Stromal cell of bone marrow (primary cell): ENCODE results near the gene APAF1.
A peak's percentile ranks its signal among the peaks of the same experiment; 100 is the strongest.

Experiments used
- DNase-seq: peaks from one replicate; pipeline ENCODE4 v3.0.0-alpha.2; 2012; ENCODE audit warnings: low read depth

The APAF1 gene

DNA sequence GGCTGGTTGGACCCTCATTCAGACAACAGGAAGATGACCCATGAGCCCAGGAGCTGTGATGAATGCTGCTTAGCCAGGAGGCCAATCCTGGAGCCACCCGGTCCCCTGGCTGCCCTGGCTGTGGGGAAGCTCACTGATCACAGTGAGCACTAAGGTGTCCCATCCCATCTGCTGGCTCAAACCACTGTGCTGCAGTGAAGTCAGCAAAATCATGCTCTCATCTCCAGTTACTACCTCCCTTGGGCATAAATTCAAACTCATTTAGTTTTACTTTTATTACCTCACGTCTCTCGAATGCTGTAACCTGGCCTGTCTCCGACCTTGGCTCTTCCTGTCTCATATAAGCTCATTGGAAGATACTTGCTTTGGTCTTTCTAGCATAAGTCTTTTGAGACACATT is 112.4 kb downstream of the APAF1 start:
- DNase-seq = no peak

DNA sequence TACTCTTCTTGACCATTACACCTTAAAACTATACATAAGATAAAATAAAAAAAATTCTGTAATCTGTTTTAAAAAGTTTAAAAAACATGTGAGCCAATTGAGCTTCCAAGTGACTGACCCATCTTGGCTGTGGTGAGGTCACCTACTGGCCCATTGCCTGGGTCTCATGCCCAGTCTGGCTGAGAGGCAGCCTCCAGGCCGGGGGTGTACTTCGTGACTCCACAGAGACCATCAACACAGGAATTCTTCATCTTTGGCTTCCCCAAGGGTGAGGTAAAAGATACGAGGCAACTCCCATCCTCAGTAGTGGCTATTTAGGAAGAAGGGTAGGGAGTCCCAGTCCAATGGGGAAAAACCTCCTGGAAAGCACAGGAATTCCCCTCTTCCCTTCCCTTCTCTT is 113.2 kb downstream of the APAF1 start:
- peak; percentile 70 for DNase-seq

DNA sequence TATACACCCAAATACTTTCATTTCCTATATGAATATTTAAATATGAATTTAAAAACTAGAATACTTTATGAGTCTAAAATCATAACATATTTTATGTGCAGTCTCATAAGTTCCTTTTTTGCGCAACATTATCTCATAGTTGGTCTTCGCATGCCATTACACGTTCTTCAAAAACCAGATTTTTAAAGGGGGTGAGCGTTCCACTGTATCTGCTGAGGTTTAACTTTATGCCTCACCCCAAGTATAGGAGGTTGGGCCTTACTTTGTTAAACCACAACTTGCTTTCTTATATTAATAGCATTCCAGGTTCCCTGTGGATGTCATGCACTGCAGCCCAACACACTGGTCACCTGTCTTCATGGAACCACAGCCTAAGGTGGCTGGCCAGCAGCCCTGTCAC is 118.6 kb downstream of the APAF1 start:
- DNase-seq = no peak

DNA sequence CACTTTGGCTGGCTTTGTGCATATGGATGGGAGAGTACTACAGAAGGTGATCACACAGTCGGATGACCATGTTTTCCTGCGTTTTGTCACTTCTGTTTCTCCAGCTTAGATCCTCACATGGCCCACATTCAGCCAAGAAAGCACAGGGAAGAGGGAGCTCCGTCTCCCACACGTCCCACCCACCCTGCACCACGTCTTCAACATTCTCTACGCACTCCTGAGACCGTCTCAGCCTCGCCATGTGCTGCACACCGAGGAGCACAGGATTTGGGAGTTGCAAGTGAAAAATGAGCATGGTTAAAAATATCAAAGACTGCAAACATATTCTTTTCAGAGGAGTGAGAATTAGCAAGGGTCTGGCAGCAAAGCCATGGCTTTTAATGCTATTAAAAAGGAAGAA is 122.2 kb downstream of the APAF1 start:
- no peak for DNase-seq

DNA sequence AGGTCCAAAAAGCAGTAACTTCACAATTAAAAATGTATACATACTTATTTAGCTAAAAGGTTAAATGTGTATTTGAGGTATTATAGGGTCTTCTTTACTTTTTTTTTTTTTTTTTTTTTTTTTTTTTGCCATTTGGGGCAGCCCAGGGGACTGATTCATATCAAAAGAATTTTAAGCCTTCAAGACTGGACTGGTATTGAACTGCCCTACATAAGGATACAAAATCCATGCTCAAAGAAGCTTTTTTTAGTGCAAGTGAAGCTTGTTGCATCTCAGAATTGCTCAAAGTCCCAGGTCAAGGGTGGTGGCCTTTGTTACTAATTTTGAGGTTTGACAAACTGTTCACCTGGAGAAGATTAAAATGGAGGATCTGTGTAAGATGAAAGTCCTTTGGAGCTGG is 124.0 kb downstream of the APAF1 start:
- DNase-seq = no peak

DNA sequence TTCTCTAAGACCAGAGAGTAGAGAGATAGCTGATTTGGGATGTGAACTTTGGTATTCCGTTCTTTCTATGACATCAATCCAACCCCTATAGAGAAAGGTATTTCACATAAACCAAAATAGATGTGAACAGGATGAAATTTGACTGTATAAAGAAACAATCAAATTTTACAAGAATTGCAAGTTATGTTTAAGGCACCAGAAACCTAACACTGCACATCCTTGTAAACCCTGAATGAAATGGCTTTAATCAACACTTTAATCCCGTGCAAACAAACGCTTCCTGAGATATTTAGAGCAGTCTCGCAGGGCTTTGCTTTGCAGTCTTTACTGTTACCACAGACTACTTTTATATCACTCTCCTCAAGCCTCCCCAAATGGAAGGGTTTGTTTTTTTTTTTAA is 125.1 kb downstream of the APAF1 start:
- DNase-seq = no peak

DNA sequence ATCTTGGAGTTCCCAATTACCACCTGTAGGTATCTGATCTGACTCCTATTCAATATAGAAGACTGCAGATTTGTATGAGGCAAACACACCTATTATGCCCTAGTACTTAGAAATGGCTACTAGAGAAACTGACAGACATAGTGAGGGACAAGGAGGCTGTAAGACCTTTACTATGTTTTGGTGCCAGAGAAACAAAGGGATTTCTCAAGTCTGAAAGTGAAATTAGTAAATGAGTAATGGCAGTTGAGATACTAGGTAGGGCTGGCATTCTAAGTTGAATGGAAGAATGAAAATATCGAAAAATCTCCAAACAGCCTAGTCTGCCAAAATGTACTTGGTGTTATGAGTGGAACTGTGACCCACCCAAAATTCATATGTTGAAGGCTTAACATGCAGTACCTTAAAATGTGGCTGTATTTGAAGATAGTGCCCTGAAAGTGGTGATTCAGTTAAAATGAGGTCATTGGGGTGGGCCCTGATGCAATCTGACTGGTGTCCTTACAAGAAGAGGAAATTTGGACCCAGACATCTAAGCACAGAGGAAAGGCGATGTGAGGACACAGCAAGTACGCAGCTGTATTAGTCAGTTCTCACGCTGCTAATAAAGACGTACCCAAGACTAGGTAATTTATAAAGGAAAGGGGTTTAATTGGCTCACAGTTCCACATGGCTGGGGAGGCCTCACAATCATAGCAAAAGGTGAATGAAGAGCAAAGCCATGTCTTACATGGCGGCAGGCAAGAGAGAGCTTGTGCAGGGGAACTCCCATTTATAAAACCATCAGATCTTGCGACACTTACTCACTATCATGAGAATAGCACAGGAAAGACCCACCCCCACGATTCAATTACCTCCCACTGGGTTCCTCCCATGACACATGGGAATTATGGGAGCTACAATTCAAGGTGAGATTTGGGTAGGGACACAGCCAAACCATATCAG is 127.0 kb downstream of the APAF1 start:
- DNase-seq = no peak

DNA sequence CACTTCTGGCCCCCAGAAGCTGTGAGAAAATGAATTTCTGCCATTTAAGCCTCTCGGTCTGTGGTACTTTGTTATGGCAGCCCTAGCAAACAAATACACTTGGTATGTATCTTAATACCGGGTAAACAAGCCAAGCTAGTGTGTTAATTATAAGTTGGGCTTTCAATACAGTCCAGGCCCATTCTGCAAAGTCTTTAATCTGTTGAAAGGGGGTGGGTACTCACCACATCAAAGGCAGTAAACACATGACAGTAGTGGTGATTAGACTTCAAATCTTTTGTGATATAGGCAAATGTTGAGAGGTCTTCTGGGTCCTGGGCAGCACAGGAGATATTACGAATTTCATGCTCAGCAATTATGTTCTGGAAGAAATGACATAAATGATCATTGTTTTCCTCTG is 127.7 kb downstream of the APAF1 start:
- DNase-seq = no peak

DNA sequence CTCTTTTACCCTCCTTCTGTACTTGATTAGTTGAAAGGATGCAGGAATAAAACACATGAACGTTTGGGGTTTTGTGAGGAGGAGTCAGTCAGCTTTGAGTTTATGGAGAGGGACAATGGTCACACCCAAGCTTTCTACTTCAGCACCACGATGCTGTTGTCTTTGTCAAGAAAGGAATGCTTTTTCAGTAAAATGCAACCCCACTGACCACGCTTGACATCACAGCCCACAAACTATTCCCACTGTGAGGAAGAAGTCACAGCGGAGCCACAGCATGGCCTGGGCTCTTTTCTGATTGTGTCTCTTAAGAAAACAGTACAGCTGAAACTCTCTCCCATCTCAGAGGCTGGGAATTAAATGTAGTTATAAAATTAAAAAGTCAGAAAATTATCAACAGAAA is 135.2 kb downstream of the APAF1 start:
- no peak for DNase-seq

DNA sequence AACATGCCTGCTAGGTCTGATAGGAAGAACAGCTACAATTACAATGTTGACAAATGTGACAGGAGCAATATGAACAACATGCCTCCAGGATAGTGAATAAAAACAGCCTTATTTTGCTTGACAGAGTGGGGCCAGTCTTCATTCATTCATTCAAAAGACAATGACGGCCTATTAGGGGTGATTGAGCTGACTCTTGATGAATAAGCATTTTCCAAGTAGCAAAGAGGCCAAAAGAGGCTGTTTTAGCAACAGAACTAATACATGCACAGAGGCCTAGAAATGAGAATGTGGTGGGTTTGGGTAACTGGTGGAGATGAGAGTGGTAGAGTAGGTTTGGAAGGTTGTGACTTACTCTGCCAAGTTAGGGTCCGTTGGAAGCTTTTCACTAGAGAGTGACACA is 138.3 kb downstream of the APAF1 start:
- no peak for DNase-seq
